Fibroblast of skin of right quadriceps (primary cell): ENCODE data around the gene SLC25A2.

Experiments
- DNase-seq: peaks from one replicate; pipeline ENCODE4 v3.0.0-alpha.2; 2013

Gene SLC25A2

GRCh38 chr5:141313711-141314110 lies 9.9 kb upstream of the SLC25A2 start:
- no peak for DNase-seq

DNA sequence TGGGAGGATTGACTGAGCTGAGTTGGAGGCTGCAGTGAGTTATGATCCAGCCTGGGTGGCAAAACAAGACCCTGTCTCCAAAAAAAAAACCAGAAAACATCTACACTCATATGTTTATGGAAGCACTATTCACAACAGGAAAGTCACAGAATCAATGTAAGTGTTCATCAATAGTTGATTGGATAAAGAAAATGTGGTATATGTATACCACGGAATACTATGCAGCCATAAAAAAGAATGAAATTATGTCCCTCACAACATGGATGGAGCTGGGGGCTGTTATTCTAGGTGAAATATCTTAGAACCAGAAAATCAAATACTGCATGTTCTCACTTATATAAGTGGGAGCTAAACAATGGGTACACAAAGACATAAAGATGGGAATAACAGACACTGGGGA lies 2.8 kb upstream of the SLC25A2 start:
- DNase-seq = no peak

- no peak for DNase-seq
These were observed 5.5 kb downstream of the SLC25A2 start for GRCh38 chr5:141298376-141298775.

DNA sequence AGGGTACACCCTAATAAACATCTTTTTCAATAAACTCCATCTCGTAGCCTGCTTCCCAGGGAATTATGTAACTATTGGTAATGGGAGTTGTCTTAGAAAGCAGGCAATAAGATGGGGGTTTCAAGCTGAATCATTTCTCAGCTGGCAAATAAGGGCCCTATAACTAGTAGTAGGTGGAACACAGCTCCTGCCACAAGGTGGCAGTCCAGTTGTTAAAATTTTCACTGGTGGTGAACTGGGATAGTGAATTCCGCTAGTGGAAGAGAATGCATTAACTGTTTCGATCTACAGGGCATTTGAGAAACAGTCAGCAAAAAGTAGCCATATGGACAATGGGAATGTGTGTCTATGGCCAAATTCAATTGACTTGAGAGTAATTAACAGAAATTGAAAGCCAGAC lies 30.9 kb downstream of the SLC25A2 start:
- no peak for DNase-seq

- DNase-seq = no peak
These were observed 34.7 kb downstream of the SLC25A2 start for GRCh38 chr5:141269195-141269594.

DNA sequence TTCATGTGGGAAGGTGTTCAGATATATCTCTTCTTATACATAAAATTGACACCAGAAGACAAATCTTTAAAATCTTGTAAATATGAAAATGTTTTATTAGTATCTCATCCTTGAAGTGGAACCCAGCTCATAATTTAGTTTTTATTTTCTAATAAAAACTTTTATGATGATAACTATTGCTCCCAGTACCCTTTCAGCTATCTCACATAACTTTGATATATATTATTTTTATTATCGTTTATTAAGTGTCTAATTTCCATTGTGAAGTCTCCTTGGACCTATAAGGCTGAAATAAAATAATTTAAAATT lies 42.7 kb downstream of the SLC25A2 start:
- no peak for DNase-seq

GRCh38 chr5:141260458-141261237 lies 43.2 kb downstream of the SLC25A2 start:
- no peak for DNase-seq

DNA sequence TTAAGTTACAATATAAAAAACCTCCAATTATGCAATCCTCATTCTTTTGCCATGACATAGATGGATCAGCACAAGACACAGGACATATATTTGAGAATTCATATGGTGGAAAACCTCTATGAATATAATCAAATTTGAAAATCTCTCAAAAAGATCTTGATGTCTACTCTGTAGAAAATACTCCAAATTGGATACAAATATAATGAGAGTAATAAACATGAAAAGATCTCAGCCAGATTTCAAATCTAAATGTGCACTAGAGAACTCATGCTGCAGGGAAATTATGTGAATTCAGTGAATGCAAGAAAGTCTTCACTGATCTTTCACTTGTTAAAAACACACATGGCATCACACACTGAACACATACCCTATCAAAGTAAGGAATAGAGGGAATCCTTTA lies 44.9 kb downstream of the SLC25A2 start:
- no peak for DNase-seq

DNA sequence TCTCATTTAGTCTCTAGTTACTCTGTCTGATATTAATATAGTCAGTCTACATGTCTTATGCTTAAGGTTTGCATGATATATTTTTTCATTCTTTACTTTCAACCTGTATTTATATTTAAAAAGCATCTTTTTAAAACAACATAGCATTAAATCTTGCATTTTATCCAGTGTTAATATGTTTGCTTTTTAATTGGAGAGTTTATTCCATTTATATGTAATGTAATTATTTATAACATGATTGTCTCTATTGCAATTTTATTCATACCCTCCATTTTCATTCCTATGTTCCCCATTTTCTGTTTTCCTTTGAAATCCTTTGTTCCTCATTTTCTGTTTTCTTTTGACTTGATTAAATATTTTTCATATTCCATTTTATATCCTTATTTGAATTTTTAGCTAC lies 45.4 kb downstream of the SLC25A2 start:
- DNase-seq = no peak
